Loucy (cell line): ENCODE measurements around the gene NCOA1.

ENCODE experiments used
- EZH2phosphoT487 ChIP-seq: fragments of 200-600 bp; IDR thresholded peaks from 2 replicates; pipeline ENCODE4 v1.6.1; 2018; ENCODE audit warnings: antibody characterized with exemption, mild to moderate bottlenecking, moderate library complexity, borderline replicate concordance
- TF ChIP-seq, protein P1 (sequence below): fragments of 200-600 bp; sonication (generic); conservative IDR thresholded peaks from 2 replicates; pipeline ENCODE4 v1.5.1; 2014; ENCODE audit warnings: mild to moderate bottlenecking, antibody characterized with exemption, low read length

DNA sequence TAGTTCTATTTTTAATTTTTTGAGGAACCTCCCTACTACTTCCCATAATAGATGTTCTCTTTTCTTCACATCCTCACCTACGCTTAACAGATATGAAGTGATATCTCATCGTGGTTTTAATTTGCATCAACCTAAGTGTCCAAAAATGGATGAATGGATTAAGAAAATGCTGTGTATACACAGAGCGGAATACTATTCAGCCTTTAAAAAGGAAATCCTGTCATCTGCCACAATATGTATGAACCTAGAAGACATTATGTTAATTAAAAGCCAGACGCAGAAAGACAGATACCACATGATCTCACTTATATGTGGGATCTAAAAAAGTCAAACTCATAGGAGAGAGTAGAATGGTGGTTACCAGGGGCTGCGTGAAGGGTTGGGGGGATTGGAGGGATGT, 189.1 kb downstream of the NCOA1 start:
- TF ChIP-seq, protein P1, sequence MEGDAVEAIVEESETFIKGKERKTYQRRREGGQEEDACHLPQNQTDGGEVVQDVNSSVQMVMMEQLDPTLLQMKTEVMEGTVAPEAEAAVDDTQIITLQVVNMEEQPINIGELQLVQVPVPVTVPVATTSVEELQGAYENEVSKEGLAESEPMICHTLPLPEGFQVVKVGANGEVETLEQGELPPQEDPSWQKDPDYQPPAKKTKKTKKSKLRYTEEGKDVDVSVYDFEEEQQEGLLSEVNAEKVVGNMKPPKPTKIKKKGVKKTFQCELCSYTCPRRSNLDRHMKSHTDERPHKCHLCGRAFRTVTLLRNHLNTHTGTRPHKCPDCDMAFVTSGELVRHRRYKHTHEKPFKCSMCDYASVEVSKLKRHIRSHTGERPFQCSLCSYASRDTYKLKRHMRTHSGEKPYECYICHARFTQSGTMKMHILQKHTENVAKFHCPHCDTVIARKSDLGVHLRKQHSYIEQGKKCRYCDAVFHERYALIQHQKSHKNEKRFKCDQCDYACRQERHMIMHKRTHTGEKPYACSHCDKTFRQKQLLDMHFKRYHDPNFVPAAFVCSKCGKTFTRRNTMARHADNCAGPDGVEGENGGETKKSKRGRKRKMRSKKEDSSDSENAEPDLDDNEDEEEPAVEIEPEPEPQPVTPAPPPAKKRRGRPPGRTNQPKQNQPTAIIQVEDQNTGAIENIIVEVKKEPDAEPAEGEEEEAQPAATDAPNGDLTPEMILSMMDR, result no peak
- no peak for TF ChIP-seq EZH2phosphoT487
